Measurements from ENCODE around the gene NLRP7. TPM values are rescaled to one million over a fixed set of nuclear protein-coding genes. Genes with fewer than 3 reads are reported as not detected.
"Not testable (repeated sequence)": the region's sequence is repeated elsewhere in the genome, so short reads cannot be mapped to it uniquely, and the experiment has no call there.

Gene NLRP7
- total and polyA plus RNA-seq, 2 donors (not counting 1 experiment from before 2014, with no cell fraction given): not detected

DNA sequence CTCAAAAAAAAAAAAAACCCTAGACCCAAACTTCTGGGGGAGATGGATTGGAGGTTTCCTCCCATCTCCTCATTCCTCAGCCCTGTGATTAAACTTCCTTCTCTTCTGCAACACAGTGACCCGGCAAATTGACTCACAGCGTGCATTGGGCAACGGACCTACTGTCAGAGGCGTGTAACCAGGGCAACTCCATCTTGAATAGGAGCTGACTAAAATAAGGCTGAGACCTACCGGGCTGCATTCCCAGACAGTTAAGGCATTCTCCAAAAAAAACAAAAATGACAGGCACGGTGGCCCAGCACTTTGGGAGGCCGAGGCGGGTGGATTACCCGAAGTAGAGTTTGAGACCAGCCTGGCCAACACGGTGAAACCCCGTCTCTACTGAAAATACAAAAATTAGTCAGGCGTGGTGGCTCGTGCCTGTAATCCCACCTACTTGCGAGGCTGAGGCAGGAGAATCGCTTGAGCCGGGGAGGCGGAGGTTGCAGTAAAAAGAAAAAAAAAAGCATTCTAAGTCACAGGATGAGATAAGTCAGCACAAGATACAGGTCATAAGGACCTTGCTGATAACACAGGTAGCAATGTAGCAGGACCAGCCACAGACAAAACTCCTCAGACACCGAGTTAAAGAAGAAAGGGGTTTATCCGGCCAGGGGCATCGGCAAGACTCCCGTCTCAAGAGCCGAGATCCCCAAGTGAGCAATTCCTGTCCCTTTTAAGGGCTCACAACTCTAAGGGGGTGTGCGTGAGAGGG is 5.4 kb upstream of the NLRP7 start:
- Histone ChIP-seq H2AFZ (ENCODE audit: low read length) (no peak overlapping the region), H3K27ac (ENCODE audit: insufficient read depth, low read length) (no peak overlapping the region), H3K4me2 (ENCODE audit: extremely low read depth, insufficient read depth, low read length) (no peak overlapping the region), H3K4me1 (ENCODE audit: control insufficient read depth, extremely low read depth, insufficient read depth, low read length) (no peaks in the 10 kb centered on the region), H3K4me3 (replicated peaks in 1 of 4; ENCODE audit: control extremely low read depth in 1 of 4, insufficient read depth in 1 of 4, low read depth in 3 of 4, low read length in 4 of 4) (no peak overlapping the region), H3K79me2 (ENCODE audit: control insufficient read depth, insufficient read depth, low read length) (no peaks in the 10 kb centered on the region), H3K36me3 (ENCODE audit: control insufficient read depth, insufficient read depth, low read length) (no peaks in the 10 kb centered on the region), H3K9ac (ENCODE audit: insufficient read depth, low read length) (no peak overlapping the region), H3K9me3 (ENCODE audit: control insufficient read depth, insufficient read depth, low read depth, low read length) (no peaks in the 10 kb centered on the region), H3K27me3 (ENCODE audit: control insufficient read depth, insufficient read depth, low read length) (no peaks in the 10 kb centered on the region), H4K20me1 (ENCODE audit: control insufficient read depth, extremely low read depth, insufficient read depth, low read length) (no peaks in the 10 kb centered on the region)
- TF ChIP-seq, protein P1, sequence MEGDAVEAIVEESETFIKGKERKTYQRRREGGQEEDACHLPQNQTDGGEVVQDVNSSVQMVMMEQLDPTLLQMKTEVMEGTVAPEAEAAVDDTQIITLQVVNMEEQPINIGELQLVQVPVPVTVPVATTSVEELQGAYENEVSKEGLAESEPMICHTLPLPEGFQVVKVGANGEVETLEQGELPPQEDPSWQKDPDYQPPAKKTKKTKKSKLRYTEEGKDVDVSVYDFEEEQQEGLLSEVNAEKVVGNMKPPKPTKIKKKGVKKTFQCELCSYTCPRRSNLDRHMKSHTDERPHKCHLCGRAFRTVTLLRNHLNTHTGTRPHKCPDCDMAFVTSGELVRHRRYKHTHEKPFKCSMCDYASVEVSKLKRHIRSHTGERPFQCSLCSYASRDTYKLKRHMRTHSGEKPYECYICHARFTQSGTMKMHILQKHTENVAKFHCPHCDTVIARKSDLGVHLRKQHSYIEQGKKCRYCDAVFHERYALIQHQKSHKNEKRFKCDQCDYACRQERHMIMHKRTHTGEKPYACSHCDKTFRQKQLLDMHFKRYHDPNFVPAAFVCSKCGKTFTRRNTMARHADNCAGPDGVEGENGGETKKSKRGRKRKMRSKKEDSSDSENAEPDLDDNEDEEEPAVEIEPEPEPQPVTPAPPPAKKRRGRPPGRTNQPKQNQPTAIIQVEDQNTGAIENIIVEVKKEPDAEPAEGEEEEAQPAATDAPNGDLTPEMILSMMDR (conservative IDR thresholded peaks at IDR 0.05 in 1 of 2, IDR thresholded peaks at IDR 0.05 in 1 of 2; ENCODE audit: low read depth in 1 of 2, low read length in 2 of 2): no peak
- no peak for TF ChIP-seq EZH2 (IDR thresholded peaks at IDR 0.05; ENCODE audit: low read length, missing control alignments)
- DNase-seq (ENCODE audit: low read depth in 2 of 2): peak in 1 of 2 donors; percentile 96

DNA sequence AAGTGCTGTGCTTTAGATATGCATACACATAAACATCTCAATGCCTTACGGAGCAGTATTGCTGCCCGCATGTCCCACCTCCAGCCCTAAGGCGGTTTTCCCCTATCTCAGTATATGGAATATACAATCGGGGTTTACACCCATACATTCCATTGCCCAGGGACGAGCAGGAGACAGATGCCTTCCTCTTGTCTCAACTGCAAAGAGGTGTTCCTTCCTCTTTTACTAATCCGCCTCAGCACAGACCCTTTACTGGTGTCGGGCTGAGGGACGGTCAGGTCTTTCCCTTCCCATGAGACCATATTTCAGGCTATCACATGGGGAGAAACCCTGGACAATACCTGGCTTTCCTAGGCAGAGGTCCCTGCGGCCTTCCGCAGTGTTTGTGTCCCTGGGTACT is 3.2 kb upstream of the NLRP7 start:
- H3K4me3 ChIP-seq (replicated peaks in 1 of 4; ENCODE audit: control extremely low read depth in 1 of 4, insufficient read depth in 1 of 4, low read depth in 3 of 4, low read length in 4 of 4); H4K20me1 ChIP-seq (ENCODE audit: control insufficient read depth, extremely low read depth, insufficient read depth, low read length); H2AFZ ChIP-seq (ENCODE audit: low read length); H3K79me2 ChIP-seq (ENCODE audit: control insufficient read depth, insufficient read depth, low read length); H3K9ac ChIP-seq (ENCODE audit: insufficient read depth, low read length); H3K4me1 ChIP-seq (ENCODE audit: control insufficient read depth, extremely low read depth, insufficient read depth, low read length); H3K4me2 ChIP-seq (ENCODE audit: extremely low read depth, insufficient read depth, low read length); H3K9me3 ChIP-seq (ENCODE audit: control insufficient read depth, insufficient read depth, low read depth, low read length); H3K27ac ChIP-seq (ENCODE audit: insufficient read depth, low read length); H3K27me3 ChIP-seq (ENCODE audit: control insufficient read depth, insufficient read depth, low read length); H3K36me3 ChIP-seq (ENCODE audit: control insufficient read depth, insufficient read depth, low read length); DNase-seq (ENCODE audit: low read depth in 2 of 2): not testable (repeated sequence)

DNA sequence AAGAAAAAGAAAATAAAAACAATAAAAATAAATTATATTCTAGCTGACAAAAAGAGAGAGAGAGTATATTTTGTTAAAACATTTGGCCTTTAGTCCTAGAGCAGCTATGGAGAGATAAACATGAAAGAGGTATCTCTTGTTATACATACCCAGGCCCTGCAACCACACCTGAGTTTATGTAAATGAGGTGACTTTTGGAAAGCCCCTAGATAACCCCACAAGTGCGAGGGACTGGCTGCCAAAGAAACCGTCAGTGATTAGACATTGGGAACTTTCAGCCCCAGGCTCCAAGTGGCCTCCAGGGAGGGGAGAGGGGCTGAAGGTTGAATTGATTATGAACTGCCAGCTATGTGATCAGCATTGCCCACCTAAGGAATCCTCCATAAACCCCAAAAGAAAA is 2.1 kb upstream of the NLRP7 start:
- TF ChIP-seq, protein P1 (conservative IDR thresholded peaks at IDR 0.05 in 1 of 2, IDR thresholded peaks at IDR 0.05 in 1 of 2; ENCODE audit: low read depth in 1 of 2, low read length in 2 of 2): no peak
- TF ChIP-seq EZH2 (IDR thresholded peaks at IDR 0.05; ENCODE audit: low read length, missing control alignments): no peak
- H2AFZ ChIP-seq (ENCODE audit: low read length): no peak overlapping the region

GRCh38 chr19:54943772-54944361 is 3.5 kb downstream of the NLRP7 start:
- H3K27me3 ChIP-seq (ENCODE audit: control insufficient read depth, insufficient read depth, low read length); DNase-seq (ENCODE audit: low read depth in 2 of 2); H3K27ac ChIP-seq (ENCODE audit: insufficient read depth, low read length); H3K79me2 ChIP-seq (ENCODE audit: control insufficient read depth, insufficient read depth, low read length); H3K9ac ChIP-seq (ENCODE audit: insufficient read depth, low read length); H3K36me3 ChIP-seq (ENCODE audit: control insufficient read depth, insufficient read depth, low read length); H3K4me3 ChIP-seq (replicated peaks in 1 of 4; ENCODE audit: control extremely low read depth in 1 of 4, insufficient read depth in 1 of 4, low read depth in 3 of 4, low read length in 4 of 4); H3K9me3 ChIP-seq (ENCODE audit: control insufficient read depth, insufficient read depth, low read depth, low read length); H3K4me1 ChIP-seq (ENCODE audit: control insufficient read depth, extremely low read depth, insufficient read depth, low read length); H3K4me2 ChIP-seq (ENCODE audit: extremely low read depth, insufficient read depth, low read length); H4K20me1 ChIP-seq (ENCODE audit: control insufficient read depth, extremely low read depth, insufficient read depth, low read length); H2AFZ ChIP-seq (ENCODE audit: low read length): not testable (repeated sequence)

More for the DNA sequence above, 2.1 kb upstream of the NLRP7 start:
- DNase-seq (ENCODE audit: low read depth in 2 of 2): no peak
- Histone ChIP-seq H3K79me2 (ENCODE audit: control insufficient read depth, insufficient read depth, low read length) (no peaks in the 10 kb centered on the region), H3K4me3 (replicated peaks in 1 of 4; ENCODE audit: control extremely low read depth in 1 of 4, insufficient read depth in 1 of 4, low read depth in 3 of 4, low read length in 4 of 4) (no peak overlapping the region), H3K9ac (ENCODE audit: insufficient read depth, low read length) (no peak overlapping the region), H3K4me1 (ENCODE audit: control insufficient read depth, extremely low read depth, insufficient read depth, low read length) (no peaks in the 10 kb centered on the region), H3K36me3 (ENCODE audit: control insufficient read depth, insufficient read depth, low read length) (no peaks in the 10 kb centered on the region), H3K27ac (ENCODE audit: insufficient read depth, low read length) (no peak overlapping the region), H3K27me3 (ENCODE audit: control insufficient read depth, insufficient read depth, low read length) (no peaks in the 10 kb centered on the region), H3K9me3 (ENCODE audit: control insufficient read depth, insufficient read depth, low read depth, low read length) (no peaks in the 10 kb centered on the region), H4K20me1 (ENCODE audit: control insufficient read depth, extremely low read depth, insufficient read depth, low read length) (no peaks in the 10 kb centered on the region), H3K4me2 (ENCODE audit: extremely low read depth, insufficient read depth, low read length) (no peak overlapping the region)

DNA sequence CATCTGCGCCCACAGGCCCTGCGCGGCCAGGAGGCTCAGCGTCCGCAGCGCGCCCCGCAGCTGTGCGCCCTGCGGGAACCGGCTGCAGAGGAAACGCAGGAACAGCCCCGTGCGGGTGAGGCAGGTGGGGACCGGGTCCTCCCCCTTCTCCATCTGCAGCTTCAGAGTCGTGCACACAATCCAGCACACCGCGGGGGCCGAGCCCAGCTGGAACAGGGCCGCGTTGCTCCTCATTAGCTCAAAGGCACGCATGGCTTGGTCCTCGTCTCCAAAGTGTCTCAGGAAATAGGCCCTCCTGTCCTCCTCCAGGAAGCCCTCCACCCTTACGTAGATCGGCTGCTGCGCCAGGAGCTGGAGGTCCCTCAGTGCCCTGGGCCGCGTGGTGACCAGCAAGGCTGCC is 7.8 kb downstream of the NLRP7 start:
- H4K20me1 ChIP-seq (ENCODE audit: control insufficient read depth, extremely low read depth, insufficient read depth, low read length); DNase-seq (ENCODE audit: low read depth in 2 of 2); H3K4me1 ChIP-seq (ENCODE audit: control insufficient read depth, extremely low read depth, insufficient read depth, low read length); H3K27ac ChIP-seq (ENCODE audit: insufficient read depth, low read length); H3K27me3 ChIP-seq (ENCODE audit: control insufficient read depth, insufficient read depth, low read length); H3K36me3 ChIP-seq (ENCODE audit: control insufficient read depth, insufficient read depth, low read length); H3K79me2 ChIP-seq (ENCODE audit: control insufficient read depth, insufficient read depth, low read length); H2AFZ ChIP-seq (ENCODE audit: low read length); H3K9ac ChIP-seq (ENCODE audit: insufficient read depth, low read length); H3K9me3 ChIP-seq (ENCODE audit: control insufficient read depth, insufficient read depth, low read depth, low read length); H3K4me3 ChIP-seq (replicated peaks in 1 of 4; ENCODE audit: control extremely low read depth in 1 of 4, insufficient read depth in 1 of 4, low read depth in 3 of 4, low read length in 4 of 4); H3K4me2 ChIP-seq (ENCODE audit: extremely low read depth, insufficient read depth, low read length): not testable (repeated sequence)
